Activated T-cell treated with anti-CD3 and anti-CD28 coated beads, Interleukin-2, amount 50 U/mL, for 1 hour (primary cell): ENCODE results near the gene SPHKAP.
"Not testable (repeated sequence)": the region's sequence is repeated elsewhere in the genome, so short reads cannot be mapped to it uniquely, and the experiment has no call there.

Experiments used
- DNase-seq: peaks from one replicate; pipeline ENCODE4 v3.0.0-alpha.2; 2020

The SPHKAP gene

GRCh38 chr2:228017784-228018183 lies 163.7 kb downstream of the SPHKAP start:
- no peak for DNase-seq

GRCh38 chr2:228016402-228016801 lies 165.1 kb downstream of the SPHKAP start:
- no peak for DNase-seq

- no peak for DNase-seq
These were observed 165.7 kb downstream of the SPHKAP start for GRCh38 chr2:228015741-228016140.

- DNase-seq: no peak
These were observed 185.1 kb downstream of the SPHKAP start for GRCh38 chr2:227996366-227996765.

GRCh38 chr2:227990937-227991336 lies 190.6 kb downstream of the SPHKAP start:
- no peak for DNase-seq

GRCh38 chr2:227973241-227973640 lies 208.2 kb downstream of the SPHKAP start:
- DNase-seq: no peak

- no peak for DNase-seq
These were observed 209.8 kb downstream of the SPHKAP start for GRCh38 chr2:227971619-227972230.

- DNase-seq: no peak
These were observed 221.2 kb downstream of the SPHKAP start for GRCh38 chr2:227960317-227960716.

- DNase-seq: no peak
These were observed 238.5 kb downstream of the SPHKAP start for GRCh38 chr2:227942965-227943364.

GRCh38 chr2:227942021-227942420 lies 239.5 kb downstream of the SPHKAP start:
- no peak for DNase-seq

- no peak for DNase-seq
These were observed 242.0 kb downstream of the SPHKAP start for GRCh38 chr2:227939271-227940027.

- not testable (repeated sequence) for DNase-seq
These were observed 245.2 kb downstream of the SPHKAP start for GRCh38 chr2:227936249-227936648.

GRCh38 chr2:227933884-227934283 lies 247.6 kb downstream of the SPHKAP start:
- DNase-seq: no peak

- DNase-seq: no peak
These were observed 249.1 kb downstream of the SPHKAP start for GRCh38 chr2:227932403-227932802.

- DNase-seq: no peak
These were observed 249.5 kb downstream of the SPHKAP start for GRCh38 chr2:227932001-227932400.
